GM23338 (cell line): Measurements from ENCODE around the gene FCN2. TPM values are rescaled to one million over a fixed set of nuclear protein-coding genes. Genes with fewer than 3 reads are reported as not detected.

Source experiments
- ATAC-seq: fragments of 200-7000 bp; cut with Tn5 transposase; 3 replicates; pipeline ENCODE4 v1.9.1; 2020
- DNase-seq: peaks from one replicate; pipeline ENCODE4 v3.0.0-alpha.2; 2015; ENCODE audit warnings: low spot score
- H2AFZ ChIP-seq: fragments of 200-600 bp; sonication (generic); 2 replicates; pipeline ENCODE4 v1.8.0; 2016; ENCODE audit warnings: antibody characterized with exemption, mild to moderate bottlenecking, moderate library complexity
- H3F3A ChIP-seq: fragments of 200-600 bp; sonication (generic); replicated peaks from 2 replicates; pipeline ENCODE4 v1.8.0; 2017; ENCODE audit warnings: antibody characterized with exemption, mixed run types, low read depth
- H3K27ac ChIP-seq: fragments of 200-600 bp; sonication (generic); 2 replicates; pipeline ENCODE4 v1.6.1; 2016; ENCODE audit warnings: low read depth
- H3K27me3 ChIP-seq: fragments of 200-600 bp; sonication (generic); 2 replicates; pipeline ENCODE4 v1.8.0; 2016; ENCODE audit warnings: mild to moderate bottlenecking, mixed run types, moderate library complexity; ENCODE audit not compliant: insufficient read depth
- H3K36me3 ChIP-seq: fragments of 200-600 bp; sonication (generic); 2 replicates; pipeline ENCODE4 v1.8.0; 2016; ENCODE audit warnings: mild to moderate bottlenecking; ENCODE audit not compliant: insufficient read depth
- H3K4me1 ChIP-seq: fragments of 200-600 bp; sonication (generic); 2 replicates; pipeline ENCODE4 v1.8.0; 2016; ENCODE audit warnings: mild to moderate bottlenecking, moderate library complexity; ENCODE audit not compliant: insufficient read depth
- H3K4me2 ChIP-seq: fragments of 200-600 bp; sonication (generic); 2 replicates; pipeline ENCODE4 v1.7.1; 2017; ENCODE audit warnings: mixed run types
- H3K4me3 ChIP-seq: fragments of 200-600 bp; sonication (generic); 2 replicates; pipeline ENCODE4 v1.6.1; 2016; ENCODE audit warnings: mixed run types
- H3K79me2 ChIP-seq: fragments of 200-600 bp; sonication (generic); replicated peaks from 2 replicates; pipeline ENCODE4 v1.8.0; 2017; ENCODE audit warnings: mild to moderate bottlenecking; ENCODE audit not compliant: insufficient read depth
- H3K9me2 ChIP-seq: fragments of 200-600 bp; sonication (generic); 2 replicates; pipeline ENCODE4 v1.8.0; 2017; ENCODE audit not compliant: insufficient read depth
- H4K20me1 ChIP-seq: fragments of 200-600 bp; sonication (generic); replicated peaks from 2 replicates; pipeline ENCODE4 v1.8.0; 2017; ENCODE audit warnings: mild to moderate bottlenecking; ENCODE audit not compliant: insufficient read depth
- H3K27ac Mint-ChIP-seq: 2 replicates; pipeline ENCODE4 v1.8.0; 2020; ENCODE audit warnings: inconsistent platforms, mild to moderate bottlenecking, moderate library complexity, mixed read lengths
- H3K27me3 Mint-ChIP-seq: 3 replicates; pipeline ENCODE4 v1.8.0; 2022; ENCODE audit warnings: low read depth, mild to moderate bottlenecking, moderate library complexity, mixed read lengths, inconsistent platforms; ENCODE audit not compliant: insufficient read depth, poor library complexity
- H3K36me3 Mint-ChIP-seq: 3 replicates; pipeline ENCODE4 v1.8.0; 2021; ENCODE audit warnings: low read depth, mild to moderate bottlenecking, inconsistent platforms, moderate library complexity, mixed read lengths
- H3K4me1 Mint-ChIP-seq: 3 replicates; pipeline ENCODE4 v1.8.0; 2020; ENCODE audit warnings: mild to moderate bottlenecking, inconsistent platforms, mixed read lengths
- H3K4me3 Mint-ChIP-seq: 3 replicates; pipeline ENCODE4 v1.8.0; 2021; ENCODE audit warnings: moderate library complexity, mild to moderate bottlenecking, inconsistent platforms, mixed read lengths
- H3K9me3 Mint-ChIP-seq: 3 replicates; pipeline ENCODE4 v1.8.0; 2020; ENCODE audit warnings: moderate library complexity, mild to moderate bottlenecking, inconsistent platforms, mixed read lengths
- CREB1 ChIP-seq: fragments of 250-450 bp; sonication (Bioruptor Pico); IDR thresholded peaks from 2 replicates; pipeline ENCODE4 v1.5.0; 2020; ENCODE audit warnings: low read depth, mild to moderate bottlenecking, moderate library complexity
- ETS1 ChIP-seq: IDR thresholded peaks from 2 replicates; pipeline ENCODE4 v1.6.1; 2016; ENCODE audit warnings: antibody characterized with exemption
- EZH2 ChIP-seq: fragments of 200-600 bp; sonication (generic); IDR thresholded peaks from one replicate; pipeline ENCODE4 v1.8.0; 2017; ENCODE audit warnings: antibody characterized with exemption, mild to moderate bottlenecking, low read depth; ENCODE audit not compliant: unreplicated experiment
- POLR2AphosphoS5 ChIP-seq: IDR thresholded peaks from 2 replicates; pipeline ENCODE4 v1.6.1; 2016; ENCODE audit warnings: antibody characterized with exemption, low read depth
- STAT1 ChIP-seq: IDR thresholded peaks from one replicate; pipeline ENCODE4 v1.6.1; 2016; ENCODE audit warnings: antibody characterized with exemption; ENCODE audit not compliant: unreplicated experiment
- ZNF114 ChIP-seq: fragments of 250-450 bp; sonication (Bioruptor Pico); IDR thresholded peaks from 2 replicates; pipeline ENCODE4 v1.5.0; 2020; ENCODE audit warnings: mild to moderate bottlenecking, moderate library complexity
- ZNF462 ChIP-seq: fragments of 250-450 bp; sonication (Bioruptor Pico); IDR thresholded peaks from 2 replicates; pipeline ENCODE4 v1.5.0; 2020; ENCODE audit warnings: mild to moderate bottlenecking, moderate library complexity
- polyA plus RNA-seq: library from polyadenylated mRNA; unstranded; fragments of >200 nt; fragmentation: Nextera tagmentation; extraction: Ambion mirVana; gene quantifications from 2 replicates; pipeline ENCODE4 v1.2.1, GENCODE V29; 2016
- total RNA-seq: library from RNA; depleted of rRNA; stranded (reverse); fragments of >200 nt; shearing (Covaris generic); gene quantifications from 2 replicates; pipeline ENCODE4 v1.2.3, GENCODE V29; 2014

FCN2 gene
- total and polyA plus RNA-seq, 2 experiments from 2014 or later = not detected

- Histone ChIP-seq H3K27me3 (no peaks in the 10 kb centered on the region), H2AFZ (no peak overlapping the region), H4K20me1 (no peaks in the 10 kb centered on the region), H3K9me2 (no peaks in the 10 kb centered on the region), H3K4me2 (no peak overlapping the region), H3F3A (no peaks in the 10 kb centered on the region), H3K4me1 (no peaks in the 10 kb centered on the region), H3K4me3 (no peak overlapping the region), H3K27ac (no peak overlapping the region), H3K79me2 (no peaks in the 10 kb centered on the region), H3K36me3 (no peaks in the 10 kb centered on the region)
- DNase-seq (no peak), ATAC-seq (no peak)
- no peak for TF ChIP-seq EZH2
- TF ChIP-seq ZNF462 = no peak
- no peak for TF ChIP-seq ETS1
- TF ChIP-seq ZNF114 = no peak
- TF ChIP-seq STAT1 = no peak
- no peak for TF ChIP-seq POLR2AphosphoS5
- no peak for TF ChIP-seq CREB1
- Mint-ChIP-seq H3K4me3 (no peak overlapping the region), H3K27me3 (peaks cover 3% of the 10 kb centered on the region), H3K9me3 (no peaks in the 10 kb centered on the region), H3K4me1 (no peaks in the 10 kb centered on the region), H3K36me3 (no peaks in the 10 kb centered on the region), H3K27ac (no peak overlapping the region)
These were observed 39.3 kb upstream of the FCN2 start for GRCh38 chr9:134841180-134841904.
